Lower leg skin (tissue), 4 donors: ENCODE measurements around the gene NTRK2. TPM values are rescaled to one million over a fixed set of nuclear protein-coding genes. Genes with fewer than 3 reads are reported as not detected.

Source experiments
- DNase-seq, 2 donors: peaks; one replicate each; pipeline ENCODE4 v3.0.0-alpha.2; 2019; ENCODE audit warnings: low spot score in 2 of 2
- H3K4me3 ChIP-seq: fragments of 200-600 bp; sonication (generic); 2 replicates; pipeline ENCODE4 v1.5.1; 2017; ENCODE audit warnings: mild to moderate bottlenecking, low read depth; ENCODE audit not compliant: poor library complexity, severe bottlenecking
- CTCF ChIP-seq, 3 donors: fragments of 450-650 bp; IDR thresholded peaks; one replicate each; pipeline ENCODE4 v1.5.1; 2016; ENCODE audit warnings: antibody characterized with exemption in 3 of 3, mild to moderate bottlenecking in 3 of 3, moderate library complexity in 2 of 3
- POLR2A ChIP-seq, 2 donors: fragments of 450-650 bp; IDR thresholded peaks; one replicate each; pipeline ENCODE4 v1.6.1; 2016 to 2017; ENCODE audit warnings: antibody characterized with exemption in 2 of 2, mild to moderate bottlenecking in 1 of 2, moderate library complexity in 1 of 2
- WGBS, 2 donors: methylation state at CpG; one replicate each; pipeline ENCODE4 v1.1.5; 2018; 5-methylcytosine and 5-hydroxymethylcytosine counted together
- intact Hi-C: fragments of 100-400 bp; cut with DNase I; formaldehyde crosslinking; loops from one replicate; pipeline ENCODE4 v1.15.0; 2023; ENCODE audit warnings: low total_unique reads
- total RNA-seq, 4 donors: library from RNA; depleted of rRNA; stranded (reverse); fragments of >200 nt; gene quantifications; one replicate each; pipeline ENCODE4 v1.1.0, GENCODE V29; 2016

NTRK2 gene
- total RNA-seq, 4 donors from 2014 or later: 6.2 to 16.3 (median 10.3) TPM

GRCh38 chr9:84691634-84692033, 22.1 kb downstream of the NTRK2 start:
- no peak overlapping the region for H3K4me3 ChIP-seq
- TF ChIP-seq POLR2A (IDR thresholded peaks at IDR 0.05): no peak
- no peak for TF ChIP-seq CTCF (IDR thresholded peaks at IDR 0.05)
- DNase-seq: no peak
- intact Hi-C loops: no loop called here
- WGBS, 2 donors: 76 to 88% methylated on average over 5 of the region's 5 CpGs

GRCh38 chr9:84694248-84694647, 24.7 kb downstream of the NTRK2 start:
- intact Hi-C loops: no loop called here
- TF ChIP-seq CTCF (IDR thresholded peaks at IDR 0.05): no peak
- TF ChIP-seq POLR2A (IDR thresholded peaks at IDR 0.05): no peak
- no peak for DNase-seq
- WGBS, 2 donors: 81 to 82% methylated on average over 3 of the region's 3 CpGs
- H3K4me3 ChIP-seq: no peak overlapping the region

- no peak for TF ChIP-seq POLR2A (IDR thresholded peaks at IDR 0.05)
- H3K4me3 ChIP-seq: no peak overlapping the region
- DNase-seq: no peak
- 88 to 93% methylated on average over 8 of the region's 8 CpGs for WGBS, 2 donors
- intact Hi-C loops: no loop called here
Observed at GRCh38 chr9:84697042-84697441, 27.5 kb downstream of the NTRK2 start.

DNA sequence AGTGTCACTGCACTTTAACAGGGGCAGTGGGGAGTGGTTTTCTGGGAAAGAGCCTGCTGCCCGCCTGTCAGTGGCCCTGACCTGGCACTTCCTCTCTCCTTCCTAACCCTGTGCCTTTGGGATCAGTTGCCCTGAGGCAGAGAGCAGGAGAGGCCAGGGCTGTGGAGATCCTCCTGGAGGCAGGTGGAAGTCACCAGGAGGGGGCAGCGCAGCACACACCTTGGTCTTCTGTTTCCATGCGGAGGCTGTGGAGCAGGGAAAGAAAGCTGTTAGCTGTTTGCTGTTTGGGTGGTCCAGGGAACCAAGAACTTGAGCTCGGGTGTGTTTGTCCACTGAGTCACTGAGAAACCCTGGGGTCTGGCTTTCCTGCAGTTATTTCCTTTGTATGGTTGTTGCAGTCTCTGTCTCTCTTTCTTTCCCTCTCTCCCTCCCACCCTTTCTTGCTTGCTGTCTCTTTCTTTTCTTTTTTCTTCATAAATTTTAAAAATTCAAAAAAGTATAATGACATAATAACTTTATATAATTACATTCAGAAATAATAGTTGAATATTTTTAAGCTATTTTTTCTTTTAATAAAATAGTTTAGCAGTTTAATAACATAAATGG, 28.1 kb downstream of the NTRK2 start:
- TF ChIP-seq POLR2A (IDR thresholded peaks at IDR 0.05) (no peak), CTCF (IDR thresholded peaks at IDR 0.05) (peak in 1 of 3 donors; percentile 55)
- intact Hi-C loops: no loop called here
- DNase-seq: peak; percentile 47 to 92
- no peak overlapping the region for H3K4me3 ChIP-seq
- WGBS, 2 donors: 26 to 38% methylated on average over 4 of the region's 4 CpGs

DNA sequence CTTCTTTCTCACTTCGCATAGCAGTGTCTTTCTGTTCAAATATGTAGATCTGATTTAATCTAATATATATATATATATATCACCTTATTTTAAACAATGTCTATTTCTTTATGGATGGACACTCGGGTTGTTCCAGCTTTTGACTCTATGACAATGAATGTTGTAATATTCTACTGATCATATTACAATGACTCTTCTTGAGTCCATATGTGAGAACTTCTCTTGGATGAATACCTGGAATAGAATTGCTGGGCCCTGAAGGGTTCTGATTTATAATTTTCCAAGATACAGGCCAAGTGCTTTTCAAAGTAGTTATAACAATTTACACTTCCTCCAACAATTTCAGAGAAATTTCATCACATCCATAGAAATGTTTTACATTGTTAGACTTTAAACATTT, 28.8 kb downstream of the NTRK2 start:
- intact Hi-C loops: no loop called here
- TF ChIP-seq CTCF (IDR thresholded peaks at IDR 0.05): no peak
- 86 to 89% methylated on average over 2 of the region's 2 CpGs for WGBS, 2 donors
- DNase-seq: no peak
- no peak overlapping the region for H3K4me3 ChIP-seq

DNA sequence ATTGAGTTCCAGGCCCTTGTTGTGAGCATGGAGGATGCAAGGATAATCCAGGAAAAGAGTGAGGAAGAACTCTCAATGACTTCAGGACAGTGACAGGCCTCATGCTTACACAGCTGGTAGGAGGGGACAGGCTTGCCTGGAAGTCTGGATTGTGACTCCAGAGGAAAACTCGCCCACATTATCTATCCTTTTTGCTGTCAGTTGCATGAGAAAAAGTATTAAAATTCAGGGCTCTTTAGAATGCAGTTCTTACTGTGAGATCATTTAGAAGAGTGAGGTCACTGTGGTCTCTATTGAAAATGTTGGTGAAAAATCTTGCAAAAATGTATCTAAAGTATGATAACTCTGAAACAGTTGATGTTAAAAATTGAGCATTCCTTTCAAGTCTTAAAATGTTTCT, 30.5 kb downstream of the NTRK2 start:
- intact Hi-C loops: loop anchor here (10.0 kb wide), 2 partner anchors 255 to 555 kb away; no protein-coding TSS in a partner anchor
- no peak overlapping the region for H3K4me3 ChIP-seq
- no peak for TF ChIP-seq POLR2A (IDR thresholded peaks at IDR 0.05)
- TF ChIP-seq CTCF (IDR thresholded peaks at IDR 0.05): no peak
- DNase-seq: no peak
- WGBS, 2 donors: 52 to 77% methylated on average over 1 of the region's 1 CpG
